Muscle layer of duodenum (tissue), 2 donors: ENCODE measurements around the gene ZNF473.
"Not testable (repeated sequence)": the region's sequence is repeated elsewhere in the genome, so short reads cannot be mapped to it uniquely, and the experiment has no call there.

ENCODE experiments used
- H3K27ac ChIP-seq: one replicate; pipeline ENCODE4 v1.7.0; 2013; ENCODE audit warnings: mild to moderate bottlenecking, low read length
- H3K27me3 ChIP-seq: one replicate; pipeline ENCODE4 v1.7.0; 2013; ENCODE audit warnings: low read depth, mild to moderate bottlenecking, control low read depth, low read length
- H3K36me3 ChIP-seq, 2 donors: one replicate each; pipeline ENCODE4 v1.7.0; 2013; ENCODE audit warnings: low read length in 2 of 2, control low read depth in 1 of 2, mild to moderate bottlenecking in 1 of 2; ENCODE audit not compliant: insufficient read depth in 2 of 2, control insufficient read depth in 1 of 2
- H3K4me1 ChIP-seq, 2 donors: one replicate each; pipeline ENCODE4 v1.7.0; 2013; ENCODE audit warnings: low read length in 2 of 2, mild to moderate bottlenecking in 2 of 2, control low read depth in 1 of 2, moderate library complexity in 1 of 2; ENCODE audit not compliant: insufficient read depth in 2 of 2, control insufficient read depth in 1 of 2
- H3K4me3 ChIP-seq, 2 donors: one replicate each; pipeline ENCODE4 v1.7.0; 2013; ENCODE audit warnings: low read length in 2 of 2, low read depth in 1 of 2, mild to moderate bottlenecking in 1 of 2
- H3K9me3 ChIP-seq, 2 donors: one replicate each; pipeline ENCODE4 v1.7.0; 2013; ENCODE audit warnings: low read length in 2 of 2, control low read depth in 1 of 2, mild to moderate bottlenecking in 1 of 2; ENCODE audit not compliant: control insufficient read depth in 1 of 2
- donor health status: healthy.

Gene ZNF473

GRCh38 chr19:50076581-50077355 lies 51.0 kb downstream of the ZNF473 start:
- not testable (repeated sequence) for H3K27me3 ChIP-seq, H3K4me1 ChIP-seq, H3K4me3 ChIP-seq, H3K9me3 ChIP-seq, H3K36me3 ChIP-seq, H3K27ac ChIP-seq

- H3K27ac ChIP-seq, H3K36me3 ChIP-seq, H3K9me3 ChIP-seq, H3K27me3 ChIP-seq, H3K4me1 ChIP-seq, H3K4me3 ChIP-seq: not testable (repeated sequence)
Measured at GRCh38 chr19:50079014-50079413, 53.2 kb downstream of the ZNF473 start.

GRCh38 chr19:50084440-50084839 lies 58.6 kb downstream of the ZNF473 start:
- not testable (repeated sequence) for H3K4me1 ChIP-seq, H3K9me3 ChIP-seq, H3K27me3 ChIP-seq, H3K27ac ChIP-seq, H3K4me3 ChIP-seq, H3K36me3 ChIP-seq

- H3K36me3 ChIP-seq, H3K27me3 ChIP-seq, H3K9me3 ChIP-seq, H3K27ac ChIP-seq, H3K4me3 ChIP-seq, H3K4me1 ChIP-seq: not testable (repeated sequence)
Measured at GRCh38 chr19:50087153-50087552, 61.3 kb downstream of the ZNF473 start.

GRCh38 chr19:50090706-50091105 lies 64.9 kb downstream of the ZNF473 start:
- not testable (repeated sequence) for H3K4me3 ChIP-seq, H3K27ac ChIP-seq, H3K36me3 ChIP-seq, H3K27me3 ChIP-seq, H3K9me3 ChIP-seq, H3K4me1 ChIP-seq

- H3K27me3 ChIP-seq, result not testable (repeated sequence)
Measured at GRCh38 chr19:50091786-50092185, 66.0 kb downstream of the ZNF473 start.

GRCh38 chr19:50092597-50092996 lies 66.8 kb downstream of the ZNF473 start:
- not testable (repeated sequence) for H3K4me1 ChIP-seq

More at GRCh38 chr19:50091786-50092185, 66.0 kb downstream of the ZNF473 start:
- not testable (repeated sequence) for H3K9me3 ChIP-seq, H3K36me3 ChIP-seq, H3K4me1 ChIP-seq, H3K27ac ChIP-seq, H3K4me3 ChIP-seq

GRCh38 chr19:50097884-50098283 lies 72.1 kb downstream of the ZNF473 start:
- not testable (repeated sequence) for H3K27me3 ChIP-seq, H3K4me3 ChIP-seq, H3K9me3 ChIP-seq, H3K4me1 ChIP-seq, H3K27ac ChIP-seq, H3K36me3 ChIP-seq

More at GRCh38 chr19:50092597-50092996, 66.8 kb downstream of the ZNF473 start:
- H3K36me3 ChIP-seq, H3K4me3 ChIP-seq, H3K9me3 ChIP-seq, H3K27me3 ChIP-seq, H3K27ac ChIP-seq: not testable (repeated sequence)

- H3K9me3 ChIP-seq, H3K4me3 ChIP-seq, H3K36me3 ChIP-seq, H3K27ac ChIP-seq, H3K27me3 ChIP-seq, H3K4me1 ChIP-seq: not testable (repeated sequence)
Measured at GRCh38 chr19:50098892-50099291, 73.1 kb downstream of the ZNF473 start.

- H3K4me3 ChIP-seq, result not testable (repeated sequence)
Measured at GRCh38 chr19:50099696-50100095, 73.9 kb downstream of the ZNF473 start.

GRCh38 chr19:50100946-50101345 lies 75.1 kb downstream of the ZNF473 start:
- not testable (repeated sequence) for H3K4me3 ChIP-seq, H3K9me3 ChIP-seq, H3K4me1 ChIP-seq

More at GRCh38 chr19:50099696-50100095, 73.9 kb downstream of the ZNF473 start:
- H3K9me3 ChIP-seq, H3K27ac ChIP-seq, H3K36me3 ChIP-seq, H3K4me1 ChIP-seq, H3K27me3 ChIP-seq: not testable (repeated sequence)

More at GRCh38 chr19:50100946-50101345, 75.1 kb downstream of the ZNF473 start:
- H3K36me3 ChIP-seq, H3K27ac ChIP-seq, H3K27me3 ChIP-seq: not testable (repeated sequence)
